ENCODE data around the gene BRSK1.

Gene BRSK1

GRCh38 chr19:55275851-55276719, 7.7 kb upstream of the BRSK1 start:
- no peak for DNase-seq

GRCh38 chr19:55276720-55277430, 6.9 kb upstream of the BRSK1 start:
- DNase-seq, result no peak

DNA sequence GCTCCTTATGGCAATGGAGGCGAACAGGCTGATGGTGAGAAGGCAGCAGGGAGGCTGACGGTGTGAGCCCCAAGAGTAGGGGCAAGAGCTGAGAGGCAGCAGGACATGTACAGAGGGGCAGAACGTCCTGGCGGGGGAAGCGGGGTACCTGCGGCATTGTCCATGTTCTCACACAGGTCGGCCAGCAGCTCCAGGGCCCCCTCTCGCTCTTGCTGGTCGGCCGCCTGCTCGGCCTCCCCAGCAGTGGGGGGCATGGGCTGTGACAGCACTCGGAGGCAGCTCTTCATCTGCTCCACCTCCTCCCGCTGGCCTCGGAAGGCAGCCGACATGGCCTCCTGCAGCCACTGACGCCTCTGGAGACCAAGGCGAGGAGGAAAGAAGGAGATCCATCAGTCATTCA, 6.3 kb upstream of the BRSK1 start:
- DNase-seq, result no peak

- no peak for DNase-seq
These were observed 5.2 kb upstream of the BRSK1 start for GRCh38 chr19:55278391-55279135.

GRCh38 chr19:55279340-55279739, 4.5 kb upstream of the BRSK1 start:
- DNase-seq, result no peak

DNA sequence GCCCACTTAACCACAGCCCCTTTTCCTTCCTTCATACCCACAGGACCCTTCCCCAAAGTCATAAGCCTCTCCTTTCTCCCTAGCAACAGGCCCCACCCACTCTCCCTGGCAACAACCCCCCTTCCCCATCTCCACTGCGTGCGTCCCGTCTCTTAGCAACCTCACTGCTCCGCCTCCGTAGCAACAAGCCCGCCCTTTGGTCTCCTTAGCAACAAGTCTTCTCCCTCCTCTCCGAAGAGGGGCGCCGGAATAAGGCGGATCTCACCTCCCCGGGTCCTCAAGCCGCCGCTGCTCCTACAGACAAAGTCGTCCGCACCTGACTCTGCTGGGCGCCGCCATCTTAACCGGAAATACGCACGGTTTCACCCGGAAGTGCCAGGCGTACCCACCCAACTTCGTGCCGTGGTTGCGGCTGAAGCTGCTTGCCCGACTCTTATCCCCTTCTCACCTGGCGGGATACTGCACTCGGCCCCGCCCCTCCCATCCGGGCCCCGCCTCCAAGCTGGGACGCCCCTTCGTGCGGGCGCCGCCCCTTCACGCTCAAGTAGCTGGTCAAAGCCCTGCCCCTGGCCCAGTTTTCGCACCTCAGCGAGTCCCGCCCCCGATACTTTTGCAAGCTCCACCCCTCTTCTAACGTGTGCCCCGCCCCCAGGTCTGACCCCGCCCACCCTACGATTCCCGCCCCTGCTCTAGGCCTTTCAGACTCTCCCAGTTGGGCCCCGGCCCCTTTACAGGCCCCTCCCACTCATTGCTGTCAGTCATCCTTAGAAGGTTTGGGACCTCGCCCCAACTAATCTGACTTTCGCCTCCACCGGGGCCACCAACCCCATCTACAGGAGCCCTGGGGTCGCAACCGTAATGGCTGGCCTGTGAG, 3.8 kb upstream of the BRSK1 start, which contains the start of gene HSPBP1:
TSS of gene HSPBP1 (minus strand) at position 341 of the 874 bp plus-strand sequence. CDS start 502 bp downstream, outside the sequence.
- DNase-seq, result peak; percentile 94

DNA sequence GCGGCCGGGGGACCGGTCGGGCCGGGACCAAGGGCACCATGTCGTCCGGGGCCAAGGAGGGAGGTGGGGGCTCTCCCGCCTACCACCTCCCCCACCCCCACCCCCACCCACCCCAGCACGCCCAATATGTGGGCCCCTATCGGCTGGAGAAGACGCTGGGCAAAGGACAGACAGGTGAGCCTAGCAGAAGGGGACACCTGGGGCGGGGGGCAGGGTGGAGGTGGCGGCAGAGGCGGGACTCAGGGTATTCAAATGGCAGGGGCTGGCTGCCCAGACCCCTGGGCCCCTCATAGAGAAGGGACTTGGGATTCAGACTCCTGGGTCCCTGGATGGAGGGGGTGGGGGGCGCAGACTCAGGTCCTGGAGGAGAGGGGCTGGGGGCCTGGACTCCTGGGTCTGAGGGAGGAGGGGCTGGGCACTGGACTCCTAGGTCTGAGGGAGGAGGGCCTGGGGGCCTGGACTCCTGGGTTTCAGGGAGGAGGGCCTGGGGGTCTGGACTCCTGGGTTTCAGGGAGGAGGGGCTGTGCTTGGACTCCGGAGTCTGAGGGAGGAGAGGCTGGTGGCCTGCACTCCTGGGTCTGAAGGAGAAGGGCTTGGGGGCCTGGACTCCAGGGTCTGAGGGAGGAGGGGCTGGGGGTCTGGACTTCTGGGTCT, 735 bp downstream of the BRSK1 start:
- no peak for DNase-seq

DNA sequence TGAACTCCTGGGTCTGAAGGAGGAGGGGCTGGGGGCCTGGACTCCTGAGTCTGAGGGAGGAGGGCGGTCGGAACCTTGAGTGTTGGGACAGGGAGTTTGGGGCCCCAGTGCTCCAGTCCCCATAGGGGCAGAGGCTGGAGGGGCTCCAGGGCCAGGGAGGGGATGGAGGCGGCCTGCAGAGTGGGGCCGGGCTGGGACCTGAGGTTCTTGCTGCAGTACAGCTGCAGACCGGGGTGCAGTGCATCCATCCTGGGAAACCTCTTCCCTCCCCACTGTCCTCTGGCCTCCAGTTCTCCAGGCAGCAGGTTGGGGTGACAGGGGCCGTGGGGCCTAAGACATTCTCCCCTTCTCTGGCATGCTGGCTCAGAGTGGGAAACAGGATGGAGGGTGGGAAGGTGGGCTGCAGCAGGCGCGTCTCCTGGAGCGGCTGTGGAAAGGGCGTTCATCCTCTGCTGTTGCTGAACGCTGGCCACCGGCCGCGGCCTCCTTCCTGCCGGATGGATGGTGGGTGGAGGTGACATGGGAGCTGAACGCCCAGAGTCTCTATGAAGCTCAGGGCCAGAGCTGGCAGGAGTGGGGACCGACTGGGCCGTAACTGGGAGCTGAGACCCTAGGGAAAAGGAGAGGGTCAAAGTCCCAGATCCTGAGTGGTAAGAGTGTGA, 1.6 kb downstream of the BRSK1 start:
- no peak for DNase-seq

- DNase-seq, result no peak
These were observed 3.7 kb downstream of the BRSK1 start for GRCh38 chr19:55287361-55288079.

- DNase-seq, result no peak
These were observed 5.5 kb downstream of the BRSK1 start for GRCh38 chr19:55289117-55289796.

GRCh38 chr19:55297267-55297666, 13.5 kb downstream of the BRSK1 start:
- no peak for DNase-seq

- no peak for DNase-seq
These were observed 16.2 kb downstream of the BRSK1 start for GRCh38 chr19:55299991-55300390.

DNA sequence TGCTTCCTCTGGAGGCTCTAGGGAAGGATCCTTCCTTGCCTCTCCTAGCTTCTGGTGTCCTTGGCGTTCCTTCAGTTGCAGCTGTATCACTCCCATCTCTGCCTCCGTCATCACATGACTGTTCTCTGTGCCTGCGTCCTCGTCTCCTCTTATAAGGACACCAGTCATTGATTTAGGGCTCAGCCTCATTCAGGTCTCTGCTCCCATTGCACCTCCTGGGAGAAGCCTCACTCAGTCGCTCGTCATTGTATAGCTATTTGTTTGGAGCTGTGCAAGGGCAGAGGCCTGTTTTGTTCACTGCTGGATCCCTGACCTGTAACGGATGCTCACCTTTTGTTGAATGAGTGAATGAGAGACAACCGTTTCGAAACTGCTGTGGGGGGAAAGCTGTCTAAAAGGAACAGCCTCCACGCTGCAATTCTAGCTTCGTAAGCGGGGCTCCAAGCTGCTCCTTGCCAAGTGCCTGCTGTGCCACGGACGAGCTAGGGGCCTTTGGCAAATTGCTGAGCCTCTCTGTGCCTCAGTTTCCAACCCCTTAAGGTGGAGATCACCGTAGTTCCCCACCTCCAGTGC, 17.2 kb downstream of the BRSK1 start:
- DNase-seq, result no peak

DNA sequence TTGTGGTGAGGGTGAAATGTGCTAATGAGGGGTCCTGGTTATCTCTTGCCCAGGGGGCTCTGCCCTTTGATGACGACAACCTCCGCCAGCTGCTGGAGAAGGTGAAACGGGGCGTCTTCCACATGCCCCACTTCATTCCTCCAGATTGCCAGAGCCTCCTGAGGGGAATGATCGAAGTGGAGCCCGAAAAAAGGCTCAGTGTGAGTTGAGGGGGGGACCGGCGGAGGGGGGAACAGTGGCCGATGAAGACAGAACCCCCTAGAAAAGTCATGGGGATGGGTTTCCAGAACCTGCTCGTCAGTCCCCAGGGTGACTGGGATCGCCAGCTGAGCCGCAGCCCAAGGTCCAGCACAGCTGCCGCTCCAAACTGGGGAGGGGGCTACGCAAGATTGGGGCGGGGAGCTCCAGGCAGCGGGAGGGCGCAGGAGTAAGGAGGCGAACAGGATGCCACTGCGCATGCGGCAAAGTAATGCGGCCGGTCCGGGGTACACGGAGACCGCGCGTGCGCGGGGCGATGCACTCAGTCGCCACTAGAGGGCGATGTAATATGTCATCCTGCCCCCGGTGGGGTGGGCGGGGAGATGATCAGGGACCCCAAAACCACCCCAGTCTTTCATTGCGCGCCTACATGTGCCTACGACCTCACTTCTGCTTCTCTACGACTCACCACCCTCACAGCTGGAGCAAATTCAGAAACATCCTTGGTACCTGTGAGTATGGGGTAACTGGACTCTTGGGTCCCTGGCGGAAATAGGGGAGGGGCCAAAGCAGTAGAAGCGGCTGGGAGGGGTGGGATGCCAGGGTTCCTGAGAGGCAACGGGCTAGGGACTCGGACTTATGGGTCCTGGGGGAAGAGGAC, 17.9 kb downstream of the BRSK1 start:
- DNase-seq, result peak; percentile 95

DNA sequence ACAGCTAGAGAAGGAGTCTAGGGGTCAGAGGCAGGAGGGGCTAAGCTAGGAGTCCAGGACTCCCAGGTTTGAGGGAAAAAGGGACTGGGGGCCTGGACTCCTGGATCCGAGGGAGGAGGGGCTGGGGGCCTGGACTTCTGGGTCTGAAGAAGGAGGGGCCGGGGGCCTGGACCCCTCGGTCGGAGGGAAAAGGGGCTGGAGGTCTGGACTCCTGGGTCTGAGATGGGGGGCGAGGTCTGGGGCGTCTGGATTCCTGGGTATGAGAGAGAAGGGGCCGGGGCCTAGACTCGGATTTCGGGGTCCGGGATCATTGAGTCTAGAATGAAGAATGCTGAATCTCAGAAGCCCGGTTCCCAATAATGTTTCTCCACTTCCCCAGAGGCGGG, 18.5 kb downstream of the BRSK1 start:
- no peak for DNase-seq

DNA sequence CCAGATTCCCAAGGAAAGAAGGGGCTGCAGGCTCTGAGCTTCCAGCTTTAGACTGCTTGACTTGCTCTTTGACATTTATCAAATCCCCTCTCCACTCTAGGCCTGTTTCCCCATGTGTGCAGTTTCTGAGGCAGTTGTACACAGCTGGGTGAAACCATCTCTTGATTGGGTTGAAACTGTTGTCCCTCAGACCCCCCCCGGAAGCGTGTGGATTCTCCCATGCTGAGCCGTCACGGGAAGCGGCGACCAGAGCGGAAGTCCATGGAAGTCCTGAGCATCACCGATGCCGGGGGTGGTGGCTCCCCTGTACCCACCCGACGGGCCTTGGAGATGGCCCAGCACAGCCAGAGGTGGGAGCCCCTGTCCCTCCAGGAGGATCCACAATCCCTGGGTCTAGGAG, 19.7 kb downstream of the BRSK1 start:
- no peak for DNase-seq

DNA sequence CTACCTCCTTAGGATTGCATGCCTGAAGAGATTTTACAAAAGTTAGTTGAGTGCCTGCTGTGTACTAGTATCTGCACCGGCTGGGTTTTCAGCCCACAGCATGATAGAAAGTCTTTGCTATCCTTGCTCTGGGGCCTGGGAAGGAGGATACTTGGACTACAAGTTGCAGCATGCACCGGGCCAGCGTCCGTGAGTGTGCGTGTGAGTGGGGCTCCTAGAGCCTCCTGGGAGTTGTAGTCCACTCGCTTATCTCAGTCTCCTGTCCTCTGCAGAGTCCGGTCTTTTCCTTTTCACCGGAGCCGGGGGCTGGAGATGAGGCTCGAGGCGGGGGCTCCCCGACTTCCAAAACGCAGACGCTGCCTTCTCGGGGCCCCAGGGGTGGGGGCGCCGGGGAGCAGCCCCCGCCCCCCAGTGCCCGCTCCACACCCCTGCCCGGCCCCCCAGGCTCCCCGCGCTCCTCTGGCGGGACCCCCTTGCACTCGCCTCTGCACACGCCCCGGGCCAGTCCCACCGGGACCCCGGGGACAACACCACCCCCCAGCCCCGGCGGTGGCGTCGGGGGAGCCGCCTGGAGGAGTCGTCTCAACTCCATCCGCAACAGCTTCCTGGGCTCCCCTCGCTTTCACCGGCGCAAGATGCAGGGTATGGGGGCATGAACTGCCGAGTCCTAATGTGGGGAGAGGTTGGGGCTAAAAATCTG, 20.6 kb downstream of the BRSK1 start:
- no peak for DNase-seq

DNA sequence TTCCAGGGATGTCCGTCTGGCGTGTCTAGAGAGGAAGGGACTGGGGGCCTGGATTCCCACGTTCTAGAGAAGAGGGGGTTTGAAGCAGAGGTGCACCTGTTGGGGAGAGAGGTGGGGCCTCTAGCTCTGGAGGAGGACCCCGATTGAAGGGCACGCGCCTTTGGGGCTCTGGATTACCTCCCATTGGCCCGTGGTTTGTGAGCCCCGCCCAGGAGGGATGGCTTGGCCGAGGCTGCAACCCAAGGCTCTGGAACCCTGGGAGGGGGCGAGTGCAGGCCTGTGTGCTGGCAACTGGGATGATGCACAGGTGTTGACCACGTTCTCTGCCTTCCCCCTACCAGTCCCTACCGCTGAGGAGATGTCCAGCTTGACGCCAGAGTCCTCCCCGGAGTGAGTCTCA, 21.2 kb downstream of the BRSK1 start:
- no peak for DNase-seq

Data from activated naive CD4-positive, alpha-beta T cell treated with Interleukin-2 at 50 U/mL for 16 hours (primary cell).